HG03045 (cell line): ENCODE data around the gene GPR137C.
"Not testable (repeated sequence)": the region's sequence is repeated elsewhere in the genome, so short reads cannot be mapped to it uniquely, and the experiment has no call there.

Experiments
- ATAC-seq: cut with Tn5 transposase; IDR thresholded peaks from one replicate; pipeline ENCODE4 v1.9.1; 2021; ENCODE audit warnings: mild to moderate bottlenecking, moderate library complexity; ENCODE audit not compliant: unreplicated experiment

GPR137C gene

DNA sequence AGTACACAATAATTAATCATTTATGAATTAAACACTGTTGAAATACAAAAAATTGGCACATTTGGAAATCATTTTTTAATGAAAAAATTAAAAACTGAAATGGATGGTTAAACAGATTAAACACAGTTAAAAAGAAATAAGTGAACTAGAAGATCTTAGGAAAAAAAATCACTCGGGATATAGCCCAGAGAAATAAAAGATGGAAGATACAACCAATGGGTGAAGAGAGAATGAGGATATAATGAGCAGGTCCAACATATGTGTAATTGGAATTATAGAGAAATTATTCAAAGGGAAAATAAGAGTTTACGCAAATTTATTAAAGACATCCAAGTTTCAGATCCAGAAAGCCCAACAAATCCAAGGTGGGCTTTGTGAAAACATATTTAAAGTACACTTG lies 6.1 kb downstream of the GPR137C start:
- no peak for ATAC-seq

DNA sequence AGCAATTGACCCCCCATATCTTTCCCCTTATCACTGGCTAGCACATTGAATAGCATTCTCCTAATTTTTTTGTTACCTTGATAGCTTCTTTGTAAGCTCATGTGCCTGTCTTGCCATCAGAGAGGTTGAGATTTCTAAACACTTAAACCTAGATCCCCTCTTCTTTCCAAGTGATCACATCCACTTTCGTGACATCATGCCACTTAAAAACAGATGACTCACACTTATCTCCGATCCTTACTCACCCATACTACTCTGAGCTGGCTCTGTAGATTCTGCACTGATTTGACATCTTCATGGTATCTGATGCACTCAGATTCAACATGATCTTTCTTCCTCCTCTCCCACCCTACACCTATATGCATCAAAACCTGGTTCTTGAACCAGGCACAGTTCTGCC lies 10.5 kb downstream of the GPR137C start:
- no peak for ATAC-seq

DNA sequence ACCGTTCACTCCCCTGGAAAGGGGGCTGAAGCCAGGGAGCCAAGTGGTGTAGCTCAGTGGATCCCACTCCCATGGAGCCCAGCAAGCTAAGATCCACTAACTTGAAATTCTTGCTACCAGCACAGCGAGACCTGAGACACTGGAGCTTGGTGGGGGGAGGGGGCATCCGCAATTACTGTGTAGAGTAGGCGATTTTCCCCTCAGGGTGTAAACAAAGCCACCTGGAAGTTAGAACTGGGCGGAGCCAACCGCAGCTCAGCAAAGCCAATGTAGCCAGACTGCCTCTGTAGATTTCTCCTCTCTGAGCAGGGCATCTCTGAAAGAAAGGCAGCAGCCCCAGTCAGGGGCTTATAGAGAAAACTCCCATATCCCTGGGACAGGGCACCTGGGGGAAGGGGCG lies 15.8 kb downstream of the GPR137C start:
- not testable (repeated sequence) for ATAC-seq

DNA sequence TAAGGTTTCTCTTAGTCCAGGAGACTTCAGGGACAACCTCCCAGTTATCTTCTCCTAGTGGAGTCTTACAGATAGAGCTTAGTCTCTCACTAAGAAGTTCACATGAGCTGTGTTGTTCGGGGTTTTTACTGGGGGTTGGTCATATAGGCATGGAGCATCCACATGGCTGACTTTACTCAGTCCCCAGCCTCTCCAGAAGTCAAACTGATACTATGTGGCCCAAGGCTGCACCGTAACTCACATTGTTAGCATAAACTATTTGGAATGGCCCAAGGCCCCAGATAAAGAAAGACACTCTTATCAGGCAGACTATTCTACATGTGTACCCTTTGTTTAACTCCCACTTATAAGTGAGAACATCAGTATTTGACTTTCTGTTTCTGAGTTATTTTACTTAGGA lies 23.2 kb downstream of the GPR137C start:
- no peak for ATAC-seq

DNA sequence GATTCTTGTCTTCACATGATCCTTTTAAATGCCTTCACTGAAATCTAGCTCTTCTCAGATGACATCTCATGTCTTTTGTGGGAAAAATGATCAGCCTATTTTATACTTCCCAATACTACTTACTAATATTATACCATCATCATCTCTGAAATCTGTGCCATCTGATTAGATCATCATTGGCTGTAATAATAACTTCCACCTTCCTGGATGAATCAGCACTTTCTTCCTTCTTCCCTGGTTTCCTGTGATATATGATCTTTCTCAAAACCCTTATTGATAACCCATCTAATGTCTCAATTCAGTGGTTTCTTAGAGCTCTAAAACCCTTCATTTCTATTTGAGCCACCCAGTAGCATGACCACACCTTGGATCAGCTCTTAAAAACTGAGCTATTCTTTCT lies 30.9 kb downstream of the GPR137C start:
- no peak for ATAC-seq

DNA sequence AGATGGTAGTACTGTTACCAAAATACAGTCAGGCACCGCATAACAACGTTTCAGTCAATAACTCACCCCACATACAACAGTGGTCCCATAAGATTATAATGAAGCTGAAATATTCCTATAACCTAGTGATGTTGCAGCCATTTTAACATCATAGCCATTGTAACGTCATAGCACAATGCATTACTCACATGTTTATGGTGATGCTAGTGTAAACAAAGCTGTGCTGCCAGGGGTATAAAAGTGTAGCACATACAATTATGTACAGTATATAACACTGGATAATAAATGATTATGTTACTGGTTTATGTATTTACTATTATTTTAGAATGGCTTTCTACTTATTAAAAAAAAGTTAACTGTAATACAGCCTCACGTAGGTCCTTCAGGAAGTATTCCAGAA lies 37.0 kb downstream of the GPR137C start:
- ATAC-seq = no peak

DNA sequence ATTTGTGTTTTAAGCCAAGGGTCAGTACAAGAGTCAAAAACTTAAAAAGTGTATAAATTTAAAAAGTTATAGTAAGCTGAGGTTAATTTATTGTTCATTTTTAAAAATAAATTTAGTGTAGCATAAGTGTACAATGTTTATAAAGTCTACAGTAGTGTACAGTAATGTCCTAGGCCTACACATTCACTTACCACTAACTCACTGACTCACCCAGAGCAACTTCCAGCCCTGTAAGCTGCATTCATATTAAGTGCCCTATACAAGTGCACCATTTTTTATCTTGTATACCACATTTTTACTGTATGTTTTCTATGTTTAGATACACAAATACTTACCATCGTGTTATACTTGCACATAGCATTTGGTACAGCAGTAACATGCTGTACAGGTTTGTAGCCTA lies 37.7 kb downstream of the GPR137C start:
- ATAC-seq = no peak

DNA sequence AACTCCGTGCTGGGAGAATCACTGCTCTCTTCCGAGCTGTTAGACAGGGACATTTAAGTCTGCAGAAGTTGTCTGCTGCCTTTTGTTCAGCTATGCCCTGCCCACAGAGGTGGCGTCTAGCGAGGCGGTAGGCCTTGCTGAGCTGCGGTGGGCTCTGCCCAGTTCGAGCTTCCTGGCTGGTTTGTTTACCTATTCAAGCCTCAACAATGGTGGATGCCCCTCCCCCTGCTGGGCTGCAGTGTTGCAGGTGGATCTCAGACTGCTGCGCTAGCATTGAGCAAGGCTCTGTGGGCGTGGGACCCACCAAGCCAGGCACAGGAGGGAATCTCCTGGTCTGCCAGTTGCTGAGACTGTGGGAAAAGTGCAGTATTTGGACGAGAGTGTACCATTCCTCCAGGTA lies 43.7 kb downstream of the GPR137C start:
- ATAC-seq = no peak

DNA sequence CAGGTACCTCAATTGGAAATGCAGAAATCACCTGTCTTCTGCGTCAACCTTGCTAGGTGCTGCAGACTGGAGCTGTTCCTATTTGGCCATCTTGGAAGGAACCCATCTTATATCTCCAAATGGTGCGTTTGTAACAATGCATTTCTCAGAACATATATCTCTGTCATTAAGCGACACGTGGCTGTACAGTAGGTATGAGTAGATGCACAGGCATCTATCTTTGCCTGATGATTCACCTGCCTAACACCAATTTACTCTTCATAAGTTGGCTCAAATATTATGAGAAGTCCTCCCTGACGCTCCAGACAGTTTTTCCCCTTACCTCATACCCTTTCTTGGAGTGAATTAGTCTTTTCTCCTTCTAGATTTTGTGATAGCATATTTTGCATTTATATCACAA lies 44.2 kb downstream of the GPR137C start:
- ATAC-seq = no peak

DNA sequence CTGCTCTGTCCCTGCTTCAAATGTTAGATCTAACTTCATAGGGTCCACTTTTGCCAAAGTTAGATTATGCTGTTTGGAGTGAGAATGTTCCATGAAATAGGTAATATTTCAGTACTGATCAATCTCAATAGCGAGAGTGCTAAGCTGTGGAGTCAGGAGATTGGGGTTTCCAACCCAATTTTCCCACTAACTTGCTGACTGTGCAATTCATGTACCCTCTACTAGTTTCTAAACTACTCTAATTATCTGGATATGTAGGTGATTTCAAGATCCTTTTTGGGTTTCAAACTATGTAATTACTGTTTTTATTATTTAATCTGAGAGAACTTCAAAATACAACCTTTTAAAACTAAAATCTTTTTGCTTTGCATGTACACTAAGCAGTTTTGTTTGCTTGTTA lies 45.9 kb downstream of the GPR137C start:
- ATAC-seq = no peak

DNA sequence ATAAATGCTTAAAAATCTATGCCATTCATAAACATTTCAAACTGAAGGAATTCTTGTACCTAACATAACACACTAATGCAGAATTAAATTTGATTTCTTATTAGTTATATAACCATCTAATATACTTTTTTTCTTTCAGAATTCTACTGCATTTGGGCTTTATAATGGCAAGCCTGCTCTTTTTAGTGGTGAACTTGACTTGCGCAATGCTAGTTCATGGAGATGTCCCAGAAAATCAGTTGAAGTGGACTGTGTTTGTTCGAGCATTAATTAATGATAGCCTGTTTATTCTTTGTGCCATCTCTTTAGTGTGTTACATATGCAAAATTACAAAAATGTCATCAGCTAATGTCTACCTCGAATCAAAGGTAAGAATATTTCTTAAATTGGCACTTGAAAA lies 47.3 kb downstream of the GPR137C start:
- no peak for ATAC-seq

DNA sequence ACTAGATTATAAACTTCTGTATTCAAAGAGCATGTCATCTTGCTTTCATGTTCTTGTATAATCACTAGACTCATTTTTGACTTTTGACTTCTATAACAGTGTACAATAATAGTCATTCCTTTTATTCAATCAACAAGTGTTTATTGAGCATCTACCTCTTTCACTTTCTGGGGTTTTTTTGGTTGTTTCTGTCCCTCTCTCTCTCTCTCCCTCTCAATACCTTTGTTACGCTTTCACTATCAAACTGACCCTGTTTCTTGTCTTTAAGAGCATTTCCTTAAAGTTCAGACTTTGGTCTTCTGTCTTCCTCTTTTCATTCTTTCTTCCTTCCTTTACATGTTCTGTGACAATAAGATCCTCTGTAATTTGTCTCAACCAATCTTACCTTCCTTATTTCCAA lies 49.5 kb downstream of the GPR137C start:
- ATAC-seq = no peak

DNA sequence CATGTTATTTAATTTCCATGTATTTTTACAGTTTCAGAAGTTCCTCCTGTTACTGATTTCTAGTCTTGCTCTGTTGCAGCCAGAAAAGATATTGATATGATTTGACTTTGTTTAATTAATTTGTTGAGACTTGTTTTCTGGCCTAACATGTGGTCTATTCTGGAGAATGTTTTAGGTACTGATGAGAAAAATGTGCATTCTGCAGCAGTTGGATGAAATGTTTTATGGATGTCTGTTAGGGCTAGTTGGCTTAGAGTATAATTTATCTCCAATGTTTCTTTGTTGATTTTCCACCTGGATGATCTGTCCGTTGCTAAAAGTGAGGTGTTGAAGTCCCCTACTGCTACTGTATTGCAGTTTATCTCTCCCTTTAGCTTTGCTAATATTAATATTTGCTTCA lies 54.4 kb downstream of the GPR137C start:
- no peak for ATAC-seq

DNA sequence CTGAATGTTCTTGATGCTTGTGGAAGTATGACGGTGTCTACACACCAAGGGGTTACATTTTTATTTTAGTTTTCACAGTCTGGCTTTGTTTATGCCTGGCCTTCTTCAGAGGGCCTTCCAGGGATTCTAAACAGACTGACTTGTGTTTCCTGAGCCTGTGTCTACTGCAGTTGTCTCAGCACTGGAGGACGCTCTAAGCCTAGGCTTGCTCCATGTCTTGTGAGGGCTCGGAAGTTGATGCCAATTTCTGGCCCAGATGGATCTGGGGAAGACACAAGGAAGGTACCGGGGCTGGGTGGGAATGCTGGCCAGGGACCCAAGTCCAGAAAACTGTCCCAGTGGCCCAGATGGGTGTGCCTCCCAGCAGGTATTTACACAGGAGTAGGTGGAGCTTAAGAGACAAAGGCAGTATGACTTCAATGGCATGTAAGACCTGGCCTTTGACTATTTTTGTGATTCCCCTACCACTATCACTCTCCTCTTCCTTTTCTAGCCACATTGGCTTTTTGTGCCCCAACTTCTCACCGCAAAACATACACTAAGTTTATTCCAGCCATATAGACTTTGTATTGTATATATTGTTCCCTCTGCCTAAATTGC lies 56.9 kb downstream of the GPR137C start:
- ATAC-seq = no peak

DNA sequence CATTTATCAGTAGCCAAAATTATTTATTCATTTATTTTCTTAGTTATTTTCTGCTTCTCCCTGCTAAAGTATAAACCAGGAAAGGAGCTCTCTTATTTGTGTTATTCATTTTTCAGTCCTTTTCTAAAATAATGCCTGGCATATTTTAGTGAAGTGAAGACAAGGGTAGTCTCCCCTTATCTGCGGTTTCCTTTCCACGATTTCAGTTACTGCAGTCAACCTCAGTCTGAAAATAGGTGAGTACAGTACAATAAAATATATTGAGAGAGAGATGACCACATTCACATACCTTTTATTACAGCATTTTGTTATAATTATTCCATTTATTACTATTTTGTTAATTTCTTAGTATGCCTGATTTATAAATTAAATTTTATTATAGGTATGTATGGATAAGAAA lies 57.6 kb downstream of the GPR137C start:
- no peak for ATAC-seq

DNA sequence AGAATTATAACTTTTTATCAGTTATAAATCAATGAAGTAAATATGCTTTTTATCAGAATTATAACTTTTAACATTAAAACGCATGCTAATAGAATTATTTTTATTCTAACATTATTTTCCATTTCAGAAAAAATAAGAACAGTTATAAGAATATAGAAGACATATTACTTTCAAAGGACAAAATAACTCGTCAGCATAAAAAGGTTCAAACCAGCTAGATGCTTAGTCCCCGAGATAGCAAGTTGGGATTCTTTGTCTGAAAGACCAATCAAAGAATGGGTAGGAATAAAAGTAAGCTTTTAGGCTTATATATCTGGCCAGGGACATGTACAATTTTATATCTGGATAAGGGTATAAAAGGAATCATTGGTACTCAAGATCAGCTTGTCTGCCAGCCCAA lies 66.0 kb downstream of the GPR137C start:
- ATAC-seq = no peak

DNA sequence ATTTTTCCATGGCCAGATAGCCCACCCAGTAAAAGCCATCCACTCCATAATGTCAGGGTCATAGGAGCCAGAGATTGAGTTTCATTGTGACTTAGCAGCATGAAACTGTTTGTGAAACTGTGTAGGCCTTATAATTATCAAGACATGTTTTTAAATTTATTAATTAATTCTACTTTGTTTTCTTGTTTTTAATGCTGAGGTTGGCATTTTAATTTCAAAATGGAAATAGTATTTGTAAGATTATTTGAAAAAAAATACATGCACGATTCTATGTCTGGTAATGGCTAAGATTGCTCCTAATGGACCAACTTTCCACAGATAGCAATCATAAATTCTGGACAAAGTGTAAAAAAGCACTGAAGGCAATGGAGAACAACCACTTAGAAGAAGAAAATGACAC lies 67.1 kb downstream of the GPR137C start:
- no peak for ATAC-seq

DNA sequence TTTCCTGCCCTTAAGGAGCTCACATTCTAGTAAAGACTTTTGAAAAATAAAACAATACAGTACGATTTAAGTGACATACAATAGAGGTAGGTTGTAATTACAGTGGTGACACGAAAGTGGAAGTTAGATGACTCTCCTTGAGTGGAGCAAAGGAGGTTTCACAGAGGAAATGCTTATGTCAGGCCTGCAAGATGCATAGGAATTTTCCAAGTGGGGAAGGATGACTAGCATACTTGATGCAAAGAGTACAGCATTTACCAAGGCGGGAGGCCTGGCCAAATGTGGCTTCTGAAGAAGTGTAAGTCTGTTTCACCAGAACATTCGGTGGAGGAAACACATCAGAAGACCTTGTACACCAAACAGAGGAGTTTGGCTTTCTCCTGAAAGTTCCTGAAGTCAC lies 87.5 kb downstream of the GPR137C start:
- no peak for ATAC-seq

DNA sequence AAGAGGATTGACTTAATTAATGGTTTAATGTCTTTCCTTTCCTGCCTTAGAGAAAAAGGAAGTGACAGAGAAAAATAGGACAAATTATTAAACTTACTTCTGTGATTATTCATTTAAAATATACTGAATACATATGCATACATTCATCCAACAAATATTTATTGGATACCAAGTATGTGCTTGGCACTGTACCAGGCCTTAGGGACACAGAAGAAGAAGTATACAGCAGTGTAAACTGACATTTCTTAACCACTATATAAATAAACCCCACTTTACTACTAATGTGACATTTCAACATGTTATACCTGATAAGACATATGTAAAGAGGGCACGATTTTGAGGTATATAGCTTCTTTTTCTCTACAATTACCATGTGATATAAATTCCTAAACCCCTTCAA lies 89.1 kb downstream of the GPR137C start:
- no peak for ATAC-seq

DNA sequence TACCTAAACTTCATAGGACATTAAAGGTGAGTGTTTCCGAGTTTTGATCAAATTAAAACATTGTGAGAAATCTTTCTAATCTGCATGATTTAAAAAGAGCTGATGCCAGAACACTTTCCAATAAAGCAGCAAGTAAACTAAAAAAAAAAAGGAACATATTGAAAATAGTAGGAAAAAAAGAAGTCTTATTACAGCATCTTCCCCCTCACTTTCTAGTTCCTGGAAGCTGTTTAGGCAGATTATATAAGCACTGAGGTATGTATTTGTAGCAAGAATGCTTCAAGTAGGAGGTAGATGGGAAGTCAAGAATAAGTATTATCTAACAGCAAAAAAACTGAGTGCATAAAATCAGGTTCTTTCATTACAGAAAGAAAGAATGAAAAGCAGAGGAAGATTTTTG lies 96.9 kb downstream of the GPR137C start:
- no peak for ATAC-seq

DNA sequence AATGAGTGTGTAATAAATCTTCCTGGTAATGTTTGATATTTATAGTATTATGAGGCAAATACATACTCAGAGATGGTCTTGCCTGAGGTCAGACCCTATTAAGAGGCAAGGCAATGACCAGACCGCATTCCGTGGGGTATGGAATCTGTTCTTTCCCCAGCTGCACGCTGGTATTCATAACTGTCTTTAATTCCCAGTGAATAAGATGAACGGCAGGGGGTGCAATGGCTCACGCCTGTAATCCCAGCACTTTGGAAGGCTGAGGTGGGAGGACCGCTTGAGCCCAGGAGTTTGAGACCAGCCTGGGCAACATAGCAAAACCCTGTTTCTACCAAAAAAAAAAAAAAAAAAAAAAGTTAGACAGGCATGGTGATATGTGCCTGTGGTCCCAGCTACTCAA lies 98.1 kb downstream of the GPR137C start:
- no peak for ATAC-seq

DNA sequence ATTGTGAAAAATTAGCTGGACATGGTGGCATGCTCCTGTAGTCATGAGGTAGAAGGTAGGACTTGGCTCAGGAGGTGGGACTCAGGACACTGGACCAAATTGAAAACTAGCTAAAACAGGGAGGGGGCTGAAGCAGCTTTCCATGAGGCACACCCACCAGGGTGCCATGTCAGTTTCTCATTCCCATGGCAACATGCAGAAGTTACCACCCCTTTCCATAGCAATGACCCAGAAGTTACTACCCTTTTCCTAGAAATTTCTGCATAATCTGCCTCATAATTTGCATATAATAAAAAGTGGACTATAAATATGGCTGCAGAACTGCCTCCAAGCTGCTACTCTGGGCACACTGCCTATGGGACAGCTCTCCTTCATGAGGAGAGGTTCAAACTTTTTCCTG lies 104.3 kb downstream of the GPR137C start:
- ATAC-seq = no peak

DNA sequence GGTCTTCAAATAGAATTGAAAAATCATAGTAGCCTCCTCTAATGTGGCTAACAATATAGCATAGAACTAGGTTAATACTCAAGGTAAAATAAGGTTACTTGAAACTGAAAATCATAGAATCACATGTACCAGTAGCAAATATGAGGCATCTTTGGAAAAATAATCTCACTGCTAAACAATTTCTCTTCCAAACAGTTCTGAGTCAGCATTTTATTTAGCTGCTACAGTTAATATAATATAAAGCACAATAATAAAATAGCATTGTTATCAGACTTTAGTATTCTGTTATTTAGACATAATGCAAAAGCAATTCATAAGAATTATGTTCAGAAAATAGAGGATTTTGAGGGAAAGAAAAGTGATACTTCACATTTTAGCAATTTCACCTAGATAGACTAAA lies 107.7 kb downstream of the GPR137C start:
- ATAC-seq = no peak

DNA sequence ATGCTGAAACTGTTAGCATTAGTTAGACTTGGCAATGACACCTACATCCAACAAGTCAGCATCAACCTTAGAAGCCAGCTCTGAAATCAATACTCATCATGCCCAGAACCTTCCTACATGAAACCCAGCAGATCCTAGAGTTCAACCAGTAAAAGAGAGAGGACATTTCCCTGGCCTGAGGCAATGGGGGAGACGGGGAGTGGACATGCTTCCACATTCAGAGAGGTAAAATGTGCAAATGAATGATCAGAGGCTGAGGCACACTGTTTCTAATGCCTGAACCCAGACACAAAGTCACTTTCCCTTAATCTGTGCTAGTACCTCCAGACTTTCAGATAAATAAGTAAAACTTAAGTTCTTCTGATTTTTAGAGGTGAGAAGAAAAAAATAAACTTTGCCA lies 108.2 kb downstream of the GPR137C start:
- no peak for ATAC-seq
